Right lobe of liver (tissue), 4 donors: ENCODE data around the gene AKAP12.

ENCODE experiments used
- CTCF ChIP-seq, 4 donors: fragments of 200-600 bp in 3 of 4; fragments of 450-650 bp in 1 of 4; IDR thresholded peaks; one replicate each; pipeline versions ENCODE4 v1.5.1 to v1.8.0; 2016 to 2022; ENCODE audit warnings: antibody characterized with exemption in 4 of 4, mild to moderate bottlenecking in 2 of 4
- POLR2A ChIP-seq: fragments of 450-650 bp; IDR thresholded peaks from one replicate; pipeline ENCODE4 v1.6.1; 2017; ENCODE audit warnings: antibody characterized with exemption, mild to moderate bottlenecking
- donor health status: DM: no; HTN: no; CAD: no.
- donor health status: DM: no; HTN: no; CAD: no.
- donor health status: DM: no; HTN: yes; CAD: no.

GRCh38 chr6:151390851-151391470, 151.2 kb downstream of the AKAP12 start:
- no peak for TF ChIP-seq CTCF (IDR thresholded peaks at IDR 0.05)
- TF ChIP-seq POLR2A: no peak
